Pericardium fibroblast (primary cell): ENCODE results near the gene CDK19. TPM values are rescaled to one million over a fixed set of nuclear protein-coding genes. Genes with fewer than 3 reads are reported as not detected.

Source experiments
- total RNA-seq: library from RNA; depleted of rRNA; stranded (reverse); fragments of >200 nt; gene quantifications from 2 replicates; pipeline ENCODE4 v1.2.3, GENCODE V29; 2015

CDK19 gene
- total RNA-seq = 6.5 and 11.2 TPM in 2 replicates

GRCh38 chr6:110815411-110816409 lies at the start of gene CDK19:
Gene CDK19 (minus strand): TSS chr6:110815469. CDS start chr6:110815136, 333 bp downstream.

Other genes with a start within 250 kb of the CDK19 start
- 32.9 and 52.0 TPM in 2 replicates for gene AMD1, start 59.3 kb upstream of the CDK19 start, total RNA-seq
- 31.3 and 48.7 TPM in 2 replicates for gene GTF3C6, start 143.2 kb upstream of the CDK19 start, total RNA-seq
- 20.7 and 26.3 TPM in 2 replicates for gene RPF2, start 166.6 kb upstream of the CDK19 start, total RNA-seq